K562 (cell line): ENCODE results near the gene METTL21C. TPM values are rescaled to one million over a fixed set of nuclear protein-coding genes. Genes with fewer than 3 reads are reported as not detected.

Source experiments
- ATAC-seq: fragments of 200-7000 bp; cut with Tn5 transposase; 3 replicates; pipeline ENCODE4 v1.9.1; 2020; ENCODE audit warnings: moderate library complexity
- BruUV-seq: library from RNA; stranded (reverse); fragments of 400-500 nt; replicated peaks from 2 replicates; lab custom pipeline; 2021; lab: Mats Ljungman, UMichigan
- CTCF ChIA-PET: fragments of 300-600 bp; formaldehyde crosslinking; extraction: SDS; loops from one replicate; lab custom pipeline; 2021; ENCODE audit warnings: low intra/inter-chr PET ratio; lab: Yijun Ruan, JAX
- POLR2A ChIA-PET: fragments of 300-600, 350-650 bp; sonication (Branson Sonifier 250); formaldehyde crosslinking; extraction: SDS; loops from one replicate; lab custom pipeline; 2021; ENCODE audit warnings: antibody characterized with exemption, inconsistent platforms; lab: Yijun Ruan, JAX
- DNase-seq, 4 experiments: peaks; one replicate each; pipeline versions ENCODE4 v3.0.0 to v3.0.0-alpha.2; 2011 to 2018; ENCODE audit warnings: low spot score in 3 of 4, mixed read lengths in 3 of 4; ENCODE audit errors: extremely low read depth in 1 of 4
- FAIRE-seq: peaks from 2 replicates; lab custom pipeline; 2011; peaks lifted over from hg19 to GRCh38; lab: Jason Lieb, UNC
- H2AFZ ChIP-seq: 2 replicates; pipeline ENCODE4 v1.6.0; 2011; ENCODE audit warnings: low read depth, low read length, control low read depth, inconsistent platforms
- H3K27ac ChIP-seq: fragments of 200-600 bp; 3 replicates; pipeline ENCODE4 v1.8.0; 2011; ENCODE audit warnings: low read depth, mild to moderate bottlenecking, control low read depth, inconsistent platforms, low read length, moderate library complexity, mixed read lengths; ENCODE audit errors: extremely low read depth
- H3K27me3 ChIP-seq, 2 experiments: fragments of 300-600 bp in 1 of 2; 2 replicates in 1 of 2; 3 replicates in 1 of 2; pipeline versions ENCODE4 v1.6.0 to v1.8.0; 2011; ENCODE audit warnings: inconsistent platforms in 2 of 2, low read length in 2 of 2, mild to moderate bottlenecking in 1 of 2, mixed read lengths in 1 of 2, moderate library complexity in 1 of 2; ENCODE audit not compliant: control insufficient read depth in 2 of 2, insufficient read depth in 2 of 2
- H3K36me3 ChIP-seq: fragments of 300-600 bp; 3 replicates; pipeline ENCODE4 v1.8.0; 2011; ENCODE audit warnings: mild to moderate bottlenecking, low read length, inconsistent platforms; ENCODE audit not compliant: control insufficient read depth, insufficient read depth
- H3K4me1 ChIP-seq, 2 experiments: fragments of 200-600 bp in 1 of 2; replicated peaks in 1 of 2; 2 replicates in 1 of 2; 3 replicates in 1 of 2; pipeline versions ENCODE4 v1.5.1 to v1.8.0; 2011; ENCODE audit warnings: inconsistent platforms in 2 of 2, low read length in 2 of 2, mild to moderate bottlenecking in 1 of 2, mixed read lengths in 1 of 2, moderate library complexity in 1 of 2; ENCODE audit not compliant: control insufficient read depth in 2 of 2, insufficient read depth in 2 of 2
- H3K4me2 ChIP-seq: 2 replicates; pipeline ENCODE4 v1.6.1; 2011; ENCODE audit warnings: low read length, control low read depth, inconsistent platforms, mixed read lengths; ENCODE audit not compliant: insufficient read depth
- H3K4me3 ChIP-seq: fragments of 200-600 bp; sonication (generic), shearing (Covaris generic); 2 replicates; pipeline ENCODE4 v1.5.1; 2016; ENCODE audit warnings: control low read depth, inconsistent platforms
- H3K79me2 ChIP-seq: fragments of 200-600 bp; 3 replicates; pipeline ENCODE4 v1.8.0; 2011; ENCODE audit warnings: low read length, inconsistent platforms; ENCODE audit not compliant: control insufficient read depth, insufficient read depth
- H3K9ac ChIP-seq, 2 experiments: 2 replicates each; pipeline versions ENCODE4 v1.6.0 to v1.6.1; 2011; ENCODE audit warnings: low read depth in 2 of 2, low read length in 2 of 2, control low read depth in 1 of 2, inconsistent platforms in 1 of 2, mild to moderate bottlenecking in 1 of 2, mixed read lengths in 1 of 2; ENCODE audit not compliant: insufficient read depth in 1 of 2
- H3K9me1 ChIP-seq: one replicate; pipeline ENCODE4 v1.6.0; 2011; ENCODE audit warnings: inconsistent platforms, mild to moderate bottlenecking, low read length, moderate library complexity; ENCODE audit not compliant: control insufficient read depth, insufficient read depth
- H3K9me3 ChIP-seq: replicated peaks from 2 replicates; pipeline ENCODE4 v1.5.1; 2011; ENCODE audit warnings: low read depth, low read length, inconsistent platforms; ENCODE audit not compliant: control insufficient read depth, insufficient read depth
- H4K20me1 ChIP-seq: replicated peaks from 2 replicates; pipeline ENCODE4 v1.6.1; 2011; ENCODE audit warnings: low read length, inconsistent platforms, mixed read lengths; ENCODE audit not compliant: control insufficient read depth, insufficient read depth
- CAMTA2 ChIP-seq: fragments of 250-450 bp; sonication (Bioruptor Pico); conservative IDR thresholded peaks from 2 replicates; pipeline ENCODE4 v1.5.1; 2022
- FOSL1 ChIP-seq: fragments of 200-800 bp; sonication (Bioruptor generic); conservative IDR thresholded peaks from 2 replicates; pipeline ENCODE4 v1.6.1; 2016; ENCODE audit warnings: missing genetic modification characterization, missing compliant biosample characterization
- WGBS: fragments of 100-300 bp; shearing (Covaris generic); methylation state at CpG from one replicate; pipeline ENCODE4 v1.1.6; 2016; ENCODE audit warnings: low coverage, mixed read lengths; ENCODE audit not compliant: insufficient coverage; ENCODE audit errors: missing lambda C conversion rate; 5-methylcytosine and 5-hydroxymethylcytosine counted together
- in situ Hi-C: fragments of 300-500 bp; cut with MboI; formaldehyde crosslinking; loops from 4 replicates; pipeline ENCODE4 v1.15.0; 2018; ENCODE audit warnings: inconsistent platforms, mixed read lengths
- intact Hi-C: fragments of 100-400 bp; cut with micrococcal nuclease; formaldehyde crosslinking; loops from 2 replicates; pipeline ENCODE4 v1.14.2; 2022
- polyA plus RNA-seq, 8 experiments: library from polyadenylated mRNA; depleted of rRNA in 4 of 8; stranded (reverse) in 5 of 8; unstranded in 3 of 8; fragments of >200 nt; fragmentation: Nextera tagmentation in 2 of 8; fragmentation: Illumina TruSeq in 1 of 8; extraction: Ambion mirVana in 2 of 8; extraction: Trizol in 1 of 8; gene quantifications; 2 replicates each; pipeline versions ENCODE4 v1.2.1 to v1.2.3, GENCODE V29; 2011 to 2014; ENCODE audit warnings: inconsistent platforms in 1 of 8, missing spikeins in 1 of 8
- total RNA-seq, 7 experiments: library from RNA; depleted of rRNA in 6 of 7; stranded (reverse); fragments of >200 nt in 6 of 7; fragmentation: Illumina TruSeq in 2 of 7; extraction: Trizol in 2 of 7; gene quantifications; 2 replicates each; pipeline versions ENCODE4 v1.2.1 to v1.2.3, GENCODE V29; 2011 to 2021; ENCODE audit warnings: low replicate concordance in 1 of 7
- TF ChIP-seq, protein P1 (sequence below): fragments of 450-650 bp; IDR thresholded peaks from 2 replicates; pipeline ENCODE4 v1.7.1; 2018; ENCODE audit warnings: mild to moderate bottlenecking, low read depth; ENCODE audit not compliant: partially characterized antibody
- TF ChIP-seq, protein P2 (sequence below): fragments of 450-650 bp; IDR thresholded peaks from 2 replicates; pipeline ENCODE4 v1.6.1; 2016; ENCODE audit warnings: low read depth, mild to moderate bottlenecking, moderate library complexity

METTL21C gene
- total and polyA plus RNA-seq, 9 of the 15 experiments (the other 6 are each of a cell fraction or from before 2014, with no cell fraction given) = not detected

DNA sequence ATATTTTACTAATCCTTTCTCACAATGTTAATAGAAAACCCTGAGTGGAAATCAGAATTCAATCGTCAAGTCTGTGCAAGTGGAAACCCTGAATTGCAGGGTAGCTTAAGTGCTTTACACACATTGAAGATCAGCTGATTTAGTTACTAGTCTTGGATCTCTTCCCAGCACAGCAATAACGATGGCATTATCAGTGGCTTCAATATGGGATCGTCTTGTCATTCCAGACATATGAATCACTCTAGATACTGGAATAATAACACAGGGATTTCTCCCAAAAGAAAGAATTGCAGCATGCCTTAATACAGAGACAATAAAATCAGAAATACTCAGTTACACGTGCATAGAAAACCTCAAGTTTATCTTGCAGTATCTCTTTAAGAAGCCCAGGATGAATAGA, 12.6 kb upstream of the METTL21C start:
- no TSS peak for BruUV-seq
- in situ Hi-C loops = loop anchor here (10.0 kb wide), 1 partner anchor 123 kb away; no protein-coding TSS in a partner anchor
- FAIRE-seq = no peak
- POLR2A ChIA-PET = no interaction called here
- Histone ChIP-seq H3K9me1 (no peaks in the 10 kb centered on the region), H3K4me2 (no peak overlapping the region), H3K4me1 (no peaks in the 10 kb centered on the region), H3K9ac (no peak overlapping the region)
- TF ChIP-seq, protein P1, sequence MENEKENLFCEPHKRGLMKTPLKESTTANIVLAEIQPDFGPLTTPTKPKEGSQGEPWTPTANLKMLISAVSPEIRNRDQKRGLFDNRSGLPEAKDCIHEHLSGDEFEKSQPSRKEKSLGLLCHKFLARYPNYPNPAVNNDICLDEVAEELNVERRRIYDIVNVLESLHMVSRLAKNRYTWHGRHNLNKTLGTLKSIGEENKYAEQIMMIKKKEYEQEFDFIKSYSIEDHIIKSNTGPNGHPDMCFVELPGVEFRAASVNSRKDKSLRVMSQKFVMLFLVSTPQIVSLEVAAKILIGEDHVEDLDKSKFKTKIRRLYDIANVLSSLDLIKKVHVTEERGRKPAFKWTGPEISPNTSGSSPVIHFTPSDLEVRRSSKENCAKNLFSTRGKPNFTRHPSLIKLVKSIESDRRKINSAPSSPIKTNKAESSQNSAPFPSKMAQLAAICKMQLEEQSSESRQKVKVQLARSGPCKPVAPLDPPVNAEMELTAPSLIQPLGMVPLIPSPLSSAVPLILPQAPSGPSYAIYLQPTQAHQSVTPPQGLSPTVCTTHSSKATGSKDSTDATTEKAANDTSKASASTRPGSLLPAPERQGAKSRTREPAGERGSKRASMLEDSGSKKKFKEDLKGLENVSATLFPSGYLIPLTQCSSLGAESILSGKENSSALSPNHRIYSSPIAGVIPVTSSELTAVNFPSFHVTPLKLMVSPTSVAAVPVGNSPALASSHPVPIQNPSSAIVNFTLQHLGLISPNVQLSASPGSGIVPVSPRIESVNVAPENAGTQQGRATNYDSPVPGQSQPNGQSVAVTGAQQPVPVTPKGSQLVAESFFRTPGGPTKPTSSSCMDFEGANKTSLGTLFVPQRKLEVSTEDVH = no peak
- peak; percentile 56 for TF ChIP-seq FOSL1
- TF ChIP-seq, protein P2, sequence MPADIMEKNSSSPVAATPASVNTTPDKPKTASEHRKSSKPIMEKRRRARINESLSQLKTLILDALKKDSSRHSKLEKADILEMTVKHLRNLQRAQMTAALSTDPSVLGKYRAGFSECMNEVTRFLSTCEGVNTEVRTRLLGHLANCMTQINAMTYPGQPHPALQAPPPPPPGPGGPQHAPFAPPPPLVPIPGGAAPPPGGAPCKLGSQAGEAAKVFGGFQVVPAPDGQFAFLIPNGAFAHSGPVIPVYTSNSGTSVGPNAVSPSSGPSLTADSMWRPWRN = no peak
- no peak for TF ChIP-seq CAMTA2 (CRISPR knock-in tag)
- TF ChIP-seq, all 486 proteins: peak for 1
- ATAC-seq = no peak
- no peaks in the 10 kb centered on the region for H4K20me1 ChIP-seq
- DNase-seq = no peak
- H2AFZ ChIP-seq = no peak overlapping the region
- intact Hi-C loops = no loop called here
- H3K27me3 ChIP-seq = no peaks in the 10 kb centered on the region; a peak in 1 of 5 replicates
- no peaks in the 10 kb centered on the region for H3K79me2 ChIP-seq
- WGBS = 0% methylated on average over 4 of the region's 4 CpGs
- no peak overlapping the region for H3K27ac ChIP-seq
- CTCF ChIA-PET = no interaction called here
- H3K4me3 ChIP-seq = no peak overlapping the region
- H3K9me3 ChIP-seq = no peaks in the 10 kb centered on the region
- H3K36me3 ChIP-seq = no peaks in the 10 kb centered on the region
